ENCODE results near the gene PRAF2. TPM values are rescaled to one million over a fixed set of nuclear protein-coding genes. Genes with fewer than 3 reads are reported as not detected.

PRAF2 gene
- total and polyA plus RNA-seq, 9 of the 15 experiments (the other 6 are each of a cell fraction or from before 2014, with no cell fraction given): 0.24 to 5.7 (median 2.0) TPM

GRCh38 chrX:49100704-49101628, 27.2 kb upstream of the PRAF2 start (continued):
- no peak for TF ChIP-seq TCF15 (CRISPR knock-in tag; IDR thresholded peaks at IDR 0.05)
- no peak for TF ChIP-seq KLF10 (CRISPR knock-in tag; IDR thresholded peaks at IDR 0.05)
- TF ChIP-seq ZNF408 (CRISPR knock-in tag; IDR thresholded peaks at IDR 0.05; ENCODE audit: low read depth): no peak
- no peak for TF ChIP-seq ZNF274 (IDR thresholded peaks at IDR 0.05; ENCODE audit: borderline replicate concordance, low read depth, low read length)
- TF ChIP-seq PURB (CRISPR knock-in tag; IDR thresholded peaks at IDR 0.05; ENCODE audit: low read depth): no peak
- no peak for TF ChIP-seq ZNF280A (IDR thresholded peaks at IDR 0.05; ENCODE audit: low read depth, partially characterized antibody)
- TF ChIP-seq FOXP4 (CRISPR knock-in tag; IDR thresholded peaks at IDR 0.05; ENCODE audit: borderline replicate concordance): no peak
- no peak for TF ChIP-seq ZNF431 (CRISPR knock-in tag; IDR thresholded peaks at IDR 0.05)
- TF ChIP-seq GABPB2 (CRISPR knock-in tag; conservative IDR thresholded peaks at IDR 0.05): no peak
- no peak for TF ChIP-seq ETS1 (conservative IDR thresholded peaks at IDR 0.05; ENCODE audit: control insufficient read depth, low read depth, low read length)
- TF ChIP-seq DIDO1 (tag; IDR thresholded peaks at IDR 0.05; ENCODE audit: low read depth): no peak
- TF ChIP-seq ARHGAP35 (IDR thresholded peaks at IDR 0.05; ENCODE audit: partially characterized antibody): no peak
- no peak for TF ChIP-seq MCM7 (IDR thresholded peaks at IDR 0.05)
- TF ChIP-seq THRAP3 (IDR thresholded peaks at IDR 0.05; ENCODE audit: borderline replicate concordance): no peak
- TF ChIP-seq ZNF785 (CRISPR knock-in tag; IDR thresholded peaks at IDR 0.05): no peak
- peak; percentile 76 for TF ChIP-seq CHD2 (IDR thresholded peaks at IDR 0.05; ENCODE audit: low read depth, low read length)
- TF ChIP-seq CREB3L1 (IDR thresholded peaks at IDR 0.05; ENCODE audit: borderline replicate concordance, low read depth): peak; percentile 28; the same call in 1 of the 2 replicates
- TF ChIP-seq ZFP1 (CRISPR knock-in tag; IDR thresholded peaks at IDR 0.05): no peak
- no peak for TF ChIP-seq JUN (IDR thresholded peaks at IDR 0.05; ENCODE audit: borderline replicate concordance, low read depth, low read length)
- TF ChIP-seq JUN (CRISPR knock-in tag; IDR thresholded peaks at IDR 0.05; ENCODE audit: borderline replicate concordance): no peak
- TF ChIP-seq LCOR (CRISPR knock-in tag; IDR thresholded peaks at IDR 0.05): no peak
- no peak for TF ChIP-seq EWSR1 (IDR thresholded peaks at IDR 0.05; ENCODE audit: borderline replicate concordance, low read depth, partially characterized antibody)
